GM04504 (cell line): ENCODE data around the gene VILL.
"Not testable (repeated sequence)": the region's sequence is repeated elsewhere in the genome, so short reads cannot be mapped to it uniquely, and the experiment has no call there.

Source experiments
- DNase-seq: peaks from one replicate; pipeline ENCODE4 v3.0.0-alpha.2; 2012; ENCODE audit warnings: low read depth

Gene VILL

GRCh38 chr3:38036286-38036685 is 45.7 kb downstream of the VILL start:
- DNase-seq: no peak

GRCh38 chr3:38036906-38037305 is 46.3 kb downstream of the VILL start:
- no peak for DNase-seq

- no peak for DNase-seq
Measured at GRCh38 chr3:38038447-38038911, 47.9 kb downstream of the VILL start.

- no peak for DNase-seq
Measured at GRCh38 chr3:38039101-38039898, 48.7 kb downstream of the VILL start, which contains the start of gene DLEC1. Gene DLEC1 (plus strand): TSS chr3:38039208. CDS start chr3:38039226, 18 bp downstream.

- DNase-seq: no peak
Measured at GRCh38 chr3:38039899-38040261, 49.3 kb downstream of the VILL start.

GRCh38 chr3:38040401-38040800 is 49.8 kb downstream of the VILL start:
- no peak for DNase-seq

GRCh38 chr3:38043486-38043885 is 52.9 kb downstream of the VILL start:
- DNase-seq: no peak

- no peak for DNase-seq
Measured at GRCh38 chr3:38046027-38046426, 55.4 kb downstream of the VILL start.

GRCh38 chr3:38046821-38047220 is 56.2 kb downstream of the VILL start:
- DNase-seq: no peak

- DNase-seq: no peak
Measured at GRCh38 chr3:38047896-38048295, 57.3 kb downstream of the VILL start.

- no peak for DNase-seq
Measured at GRCh38 chr3:38049358-38050126, 59.0 kb downstream of the VILL start.

GRCh38 chr3:38051131-38051530 is 60.5 kb downstream of the VILL start:
- DNase-seq: no peak

- not testable (repeated sequence) for DNase-seq
Measured at GRCh38 chr3:38053286-38053685, 62.7 kb downstream of the VILL start.

- not testable (repeated sequence) for DNase-seq
Measured at GRCh38 chr3:38053813-38054498, 63.4 kb downstream of the VILL start.

GRCh38 chr3:38054499-38055001 is 64.0 kb downstream of the VILL start:
- no peak for DNase-seq
